Suprapubic skin (tissue), 4 donors: ENCODE measurements around the gene PEA15. TPM values are rescaled to one million over a fixed set of nuclear protein-coding genes. Genes with fewer than 3 reads are reported as not detected.

ENCODE experiments used
- DNase-seq, 2 donors: peaks; one replicate each; pipeline ENCODE4 v3.0.0-alpha.2; 2019; ENCODE audit warnings: low spot score in 2 of 2
- H3K27ac ChIP-seq: fragments of 200-600 bp; sonication (generic); one replicate; pipeline ENCODE4 v1.5.1; 2019
- H3K27me3 ChIP-seq: fragments of 200-600 bp; sonication (generic); one replicate; pipeline ENCODE4 v1.5.1; 2019
- H3K36me3 ChIP-seq: fragments of 200-600 bp; sonication (generic); one replicate; pipeline ENCODE4 v1.5.1; 2019
- H3K4me1 ChIP-seq: fragments of 200-600 bp; sonication (generic); one replicate; pipeline ENCODE4 v1.5.1; 2019
- H3K4me3 ChIP-seq: fragments of 200-600 bp; sonication (generic); one replicate; pipeline ENCODE4 v1.5.1; 2019; ENCODE audit warnings: mild to moderate bottlenecking
- H3K9me3 ChIP-seq: fragments of 200-600 bp; sonication (generic); one replicate; pipeline ENCODE4 v1.5.1; 2019
- EP300 ChIP-seq: sonication (generic); formaldehyde crosslinking; IDR thresholded peaks from one replicate; pipeline ENCODE4 v1.6.1; 2017; ENCODE audit warnings: antibody characterized with exemption
- POLR2A ChIP-seq, 2 donors: fragments of 450-650 bp; IDR thresholded peaks; one replicate each; pipeline ENCODE4 v1.6.1; 2017; ENCODE audit warnings: antibody characterized with exemption in 2 of 2, mild to moderate bottlenecking in 2 of 2, moderate library complexity in 2 of 2
- POLR2AphosphoS5 ChIP-seq, 3 donors: sonication (generic); formaldehyde crosslinking; IDR thresholded peaks; one replicate each; pipeline ENCODE4 v1.6.1; 2017; ENCODE audit warnings: antibody characterized with exemption in 3 of 3
- WGBS: methylation state at CpG from one replicate; pipeline ENCODE4 v1.1.5; 2018; 5-methylcytosine and 5-hydroxymethylcytosine counted together
- total RNA-seq, 4 donors: library from RNA; depleted of rRNA; stranded (reverse); fragments of >200 nt; gene quantifications; one replicate each; pipeline ENCODE4 v1.1.0, GENCODE V29; 2016
- TF ChIP-seq, protein P1 (sequence below), 2 donors: fragments of 200-600 bp in 1 of 2; fragments of 450-650 bp in 1 of 2; sonication (generic) in 1 of 2; IDR thresholded peaks; one replicate each; pipeline ENCODE4 v1.5.1; 2016 to 2019; ENCODE audit warnings: antibody characterized with exemption in 2 of 2, mild to moderate bottlenecking in 1 of 2, moderate library complexity in 1 of 2

PEA15 gene
- total RNA-seq, 4 donors from 2014 or later = 51.0 to 82.6 (median 61.5) TPM

GRCh38 chr1:160207771-160208556, 2.8 kb downstream of the PEA15 start:
- peaks cover 61% of the 10 kb centered on the region for H3K4me1 ChIP-seq
- H3K4me3 ChIP-seq = peak overlapping the region; percentile 8
- peak overlapping the region; percentile 25 for H3K27ac ChIP-seq
- WGBS = 56% methylated on average over 7 of the region's 9 CpGs
- no peaks in the 10 kb centered on the region for H3K9me3 ChIP-seq
- peak in 1 of 2 donors; percentile 55 for DNase-seq
- TF ChIP-seq POLR2A (IDR thresholded peaks at IDR 0.05) = no peak
- TF ChIP-seq, protein P1, sequence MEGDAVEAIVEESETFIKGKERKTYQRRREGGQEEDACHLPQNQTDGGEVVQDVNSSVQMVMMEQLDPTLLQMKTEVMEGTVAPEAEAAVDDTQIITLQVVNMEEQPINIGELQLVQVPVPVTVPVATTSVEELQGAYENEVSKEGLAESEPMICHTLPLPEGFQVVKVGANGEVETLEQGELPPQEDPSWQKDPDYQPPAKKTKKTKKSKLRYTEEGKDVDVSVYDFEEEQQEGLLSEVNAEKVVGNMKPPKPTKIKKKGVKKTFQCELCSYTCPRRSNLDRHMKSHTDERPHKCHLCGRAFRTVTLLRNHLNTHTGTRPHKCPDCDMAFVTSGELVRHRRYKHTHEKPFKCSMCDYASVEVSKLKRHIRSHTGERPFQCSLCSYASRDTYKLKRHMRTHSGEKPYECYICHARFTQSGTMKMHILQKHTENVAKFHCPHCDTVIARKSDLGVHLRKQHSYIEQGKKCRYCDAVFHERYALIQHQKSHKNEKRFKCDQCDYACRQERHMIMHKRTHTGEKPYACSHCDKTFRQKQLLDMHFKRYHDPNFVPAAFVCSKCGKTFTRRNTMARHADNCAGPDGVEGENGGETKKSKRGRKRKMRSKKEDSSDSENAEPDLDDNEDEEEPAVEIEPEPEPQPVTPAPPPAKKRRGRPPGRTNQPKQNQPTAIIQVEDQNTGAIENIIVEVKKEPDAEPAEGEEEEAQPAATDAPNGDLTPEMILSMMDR (IDR thresholded peaks at IDR 0.05) = no peak
- TF ChIP-seq POLR2AphosphoS5 (IDR thresholded peaks at IDR 0.05) = no peak
- no peak for TF ChIP-seq EP300
- H3K27me3 ChIP-seq = no peaks in the 10 kb centered on the region
- peaks cover 32% of the 10 kb centered on the region for H3K36me3 ChIP-seq

DNA sequence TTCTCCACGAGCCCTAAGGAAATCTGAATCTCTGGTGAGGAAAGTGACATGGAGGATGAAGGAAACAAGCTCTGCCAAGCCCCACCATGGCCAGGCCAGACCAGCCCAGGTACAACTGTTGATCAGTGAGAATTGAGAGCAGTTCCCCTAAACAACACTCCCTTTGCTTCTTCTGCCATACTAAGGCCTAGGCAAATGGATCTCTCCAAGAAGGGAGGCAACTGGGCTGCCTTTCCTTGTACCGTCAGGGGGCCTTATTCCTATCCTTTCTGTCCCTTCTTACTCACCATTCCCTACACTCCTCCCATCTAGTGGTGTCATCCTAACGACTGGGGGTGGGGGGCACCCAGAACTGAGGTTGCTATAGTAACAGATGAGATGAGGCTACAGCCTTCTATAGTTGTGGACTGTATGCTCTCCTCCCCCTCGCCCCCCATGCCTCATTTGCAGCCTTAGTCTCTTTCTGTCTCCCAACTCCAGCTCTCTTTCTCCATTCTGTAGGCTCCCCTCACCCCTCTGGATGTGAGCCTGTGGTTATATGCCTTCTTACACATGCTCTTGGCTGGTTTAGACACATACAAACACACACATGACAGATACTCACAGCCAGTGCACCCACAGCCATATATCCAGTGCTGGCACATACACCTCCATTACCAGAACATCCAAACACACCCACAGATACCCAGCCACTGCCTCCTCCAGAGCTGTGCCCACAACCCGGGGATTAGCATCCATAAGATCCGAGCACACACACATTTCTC, 3.6 kb downstream of the PEA15 start:
- H3K27ac ChIP-seq = peak overlapping the region; percentile 25
- H3K27me3 ChIP-seq = no peaks in the 10 kb centered on the region
- peaks cover 61% of the 10 kb centered on the region for H3K4me1 ChIP-seq
- H3K4me3 ChIP-seq = peak overlapping the region; percentile 8
- WGBS = 56% methylated on average over 6 of the region's 6 CpGs
- no peaks in the 10 kb centered on the region for H3K9me3 ChIP-seq
- TF ChIP-seq, protein P1 (IDR thresholded peaks at IDR 0.05) = no peak
- TF ChIP-seq POLR2AphosphoS5 (IDR thresholded peaks at IDR 0.05) (no peak), EP300 (no peak), POLR2A (IDR thresholded peaks at IDR 0.05) (no peak)
- peak in 1 of 2 donors; percentile 44 for DNase-seq
- peaks cover 40% of the 10 kb centered on the region for H3K36me3 ChIP-seq

- no peak overlapping the region for H3K4me3 ChIP-seq
- TF ChIP-seq POLR2A (IDR thresholded peaks at IDR 0.05) (no peak), EP300 (no peak), POLR2AphosphoS5 (IDR thresholded peaks at IDR 0.05) (no peak)
- TF ChIP-seq, protein P1 (IDR thresholded peaks at IDR 0.05) = no peak
- no peaks in the 10 kb centered on the region for H3K9me3 ChIP-seq
- H3K36me3 ChIP-seq = peaks cover 47% of the 10 kb centered on the region
- H3K4me1 ChIP-seq = peaks cover 62% of the 10 kb centered on the region
- no peak for DNase-seq
- no peaks in the 10 kb centered on the region for H3K27me3 ChIP-seq
- WGBS = 64% methylated on average over 7 of the region's 7 CpGs
- peak overlapping the region; percentile 34 for H3K27ac ChIP-seq
Measured at GRCh38 chr1:160209321-160210046, 4.3 kb downstream of the PEA15 start.

- TF ChIP-seq EP300 (no peak), POLR2A (IDR thresholded peaks at IDR 0.05) (no peak), POLR2AphosphoS5 (IDR thresholded peaks at IDR 0.05) (no peak)
- TF ChIP-seq, protein P1 (IDR thresholded peaks at IDR 0.05) = no peak
- Histone ChIP-seq H3K27me3 (no peaks in the 10 kb centered on the region), H3K4me3 (no peak overlapping the region), H3K36me3 (peaks cover 57% of the 10 kb centered on the region), H3K27ac (no peak overlapping the region), H3K9me3 (no peaks in the 10 kb centered on the region), H3K4me1 (peaks cover 62% of the 10 kb centered on the region)
- peak in 1 of 2 donors; percentile 67 for DNase-seq
- WGBS = 75% methylated on average over 5 of the region's 5 CpGs
Measured at GRCh38 chr1:160210561-160210960, 5.4 kb downstream of the PEA15 start.
